ENCODE results near the gene UTP4.
"Not testable (repeated sequence)": the region's sequence is repeated elsewhere in the genome, so short reads cannot be mapped to it uniquely, and the experiment has no call there.

The UTP4 gene

DNA sequence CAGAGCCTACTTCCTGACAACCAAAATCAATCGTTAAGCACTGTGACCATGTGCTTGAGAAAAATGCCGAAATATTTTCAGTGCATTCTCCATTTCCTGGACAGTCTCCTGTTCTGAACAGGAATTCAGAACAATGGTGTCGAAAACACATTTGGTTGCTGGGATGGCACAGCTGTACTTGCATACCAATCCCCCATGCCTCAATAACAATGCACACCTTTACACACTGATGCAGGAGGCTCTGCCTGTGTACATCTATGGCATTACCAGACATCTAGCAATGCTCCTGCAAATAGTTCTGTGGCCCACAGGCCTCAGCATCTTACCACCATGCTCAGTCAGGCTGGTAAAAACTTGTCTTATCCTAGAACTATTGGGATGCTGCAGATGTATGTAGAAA, 6.2 kb upstream of the UTP4 start:
- in situ Hi-C loops (cut with HindIII; ENCODE audit: low sequenced_read_pairs) = no loop called here

DNA sequence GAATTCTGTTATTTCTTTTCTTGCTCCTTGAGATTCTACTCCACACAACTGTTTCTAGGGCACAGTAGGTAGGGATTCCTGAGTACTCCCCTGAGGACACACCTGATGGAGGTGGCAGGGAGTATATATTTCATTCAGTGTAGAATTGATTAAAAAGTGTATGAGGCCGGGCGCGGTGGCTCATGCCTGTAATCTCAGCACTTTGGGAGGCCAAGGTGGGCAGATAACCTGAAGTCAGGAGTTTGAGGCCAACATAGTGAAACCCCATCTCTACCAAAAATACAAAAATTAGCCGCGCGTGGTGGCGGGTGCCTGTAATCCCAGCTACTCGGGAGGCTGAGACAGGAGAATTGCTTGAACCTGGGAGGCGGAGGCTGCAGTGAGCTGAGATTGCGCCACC, 5.6 kb upstream of the UTP4 start:
- in situ Hi-C loops (cut with HindIII; ENCODE audit: low sequenced_read_pairs) = not testable (repeated sequence)

DNA sequence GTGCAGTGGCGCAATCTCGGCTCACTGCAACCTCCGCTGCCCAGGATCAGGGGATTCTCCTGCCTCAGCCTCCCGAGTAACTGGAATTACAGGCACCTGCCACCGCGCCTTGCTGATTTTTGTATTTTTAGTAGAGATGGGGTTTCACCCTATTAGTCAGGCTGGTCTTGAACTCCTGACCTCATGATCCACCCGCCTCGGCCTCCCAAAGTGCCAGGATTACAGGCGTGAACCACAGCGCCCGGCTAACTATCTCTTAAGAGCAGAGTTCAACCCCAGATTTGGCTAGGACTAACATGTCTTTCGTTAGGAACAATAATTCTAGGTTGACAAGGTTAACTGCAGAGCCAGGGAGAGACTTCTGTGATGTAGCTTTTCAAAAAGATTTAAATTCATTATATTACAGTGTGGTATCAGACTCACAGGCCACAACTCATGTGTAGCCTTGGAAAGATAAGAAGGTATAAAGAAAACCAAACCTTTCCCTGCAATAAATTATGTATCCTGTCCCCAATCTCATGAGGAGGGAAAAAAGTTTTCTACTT, 4.4 kb upstream of the UTP4 start:
- in situ Hi-C loops (cut with HindIII; ENCODE audit: low sequenced_read_pairs) = no loop called here

DNA sequence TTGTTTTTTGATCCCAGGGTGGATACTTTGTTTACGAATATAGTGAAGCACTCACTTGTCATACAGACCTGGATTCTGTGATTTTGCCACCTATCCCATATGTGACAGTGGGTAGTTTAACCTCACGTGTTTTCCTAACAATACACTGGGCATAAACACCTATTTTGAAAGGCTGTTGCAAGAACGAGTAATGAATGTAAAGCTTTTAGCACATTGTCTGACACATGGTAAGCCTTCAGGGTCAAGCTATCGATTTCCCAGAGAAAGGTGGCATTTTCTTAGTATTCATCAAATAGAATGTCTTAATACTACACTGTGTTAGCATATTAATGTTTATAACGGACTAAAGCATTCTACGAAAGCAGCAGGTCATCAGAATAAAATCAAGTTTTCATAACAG, 2.0 kb upstream of the UTP4 start:
- in situ Hi-C loops (cut with HindIII; ENCODE audit: low sequenced_read_pairs) = no loop called here

DNA sequence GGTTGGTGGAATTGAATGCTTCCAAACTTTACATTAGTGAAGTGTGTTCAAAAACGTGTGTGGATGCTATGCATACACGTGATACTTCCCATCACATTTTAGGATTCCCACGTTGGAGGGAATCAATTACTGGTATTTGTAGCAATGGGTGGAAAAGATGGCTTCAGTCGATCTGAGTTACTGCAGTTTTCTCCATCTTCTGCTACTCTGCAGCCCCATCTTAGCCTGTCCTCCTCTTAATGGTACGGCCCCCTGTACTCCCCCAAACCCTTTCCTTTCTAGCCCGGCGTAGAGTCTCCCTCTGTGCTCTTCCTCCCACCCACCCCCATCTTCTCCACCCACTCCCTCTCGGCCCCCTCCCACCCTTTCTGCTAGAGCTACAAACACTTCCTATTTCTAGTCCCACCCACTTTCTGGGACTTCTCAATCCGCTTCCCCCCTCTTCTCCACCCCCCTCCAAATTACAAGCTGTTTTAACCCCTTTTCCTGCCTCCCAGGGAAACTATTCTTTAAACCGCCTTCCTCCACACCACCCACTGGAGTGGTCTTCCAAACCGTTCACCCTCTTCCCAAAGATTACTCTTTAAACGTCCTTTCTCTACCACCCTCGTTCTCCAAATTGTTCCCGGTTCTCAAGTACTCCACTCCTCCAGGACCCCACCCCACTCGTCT, 1.1 kb upstream of the UTP4 start:
- in situ Hi-C loops (cut with HindIII; ENCODE audit: low sequenced_read_pairs) = no loop called here

DNA sequence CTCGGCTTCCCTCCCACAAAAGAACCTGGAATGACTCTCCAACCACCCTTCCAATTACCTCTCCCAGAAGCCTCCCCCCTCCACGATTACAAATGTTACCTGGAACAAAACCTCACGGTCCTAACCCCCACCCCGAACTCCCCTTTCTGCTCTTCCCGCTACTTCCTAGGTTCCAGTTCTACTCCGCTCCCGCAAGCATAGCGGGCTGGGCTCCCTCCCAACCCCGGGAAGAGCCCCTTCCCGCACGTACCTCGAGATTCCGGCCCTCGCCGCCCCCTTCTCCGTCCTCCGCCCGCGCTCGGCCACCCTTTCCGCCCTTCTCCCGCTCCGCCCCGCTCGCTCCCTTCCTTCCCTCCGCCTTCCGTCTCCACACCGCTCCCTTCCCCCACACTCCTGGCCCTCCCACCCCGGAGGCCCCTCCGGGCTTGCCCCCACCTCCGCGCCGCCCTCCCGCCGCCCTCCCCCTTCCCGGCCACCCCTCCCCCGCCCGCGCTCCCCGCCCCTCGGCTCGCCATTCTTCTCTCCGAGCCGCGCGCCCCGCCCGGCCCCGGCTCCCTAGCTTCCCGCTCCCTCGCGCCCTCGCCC, 518 bp upstream of the UTP4 start:
- in situ Hi-C loops (cut with HindIII; ENCODE audit: low sequenced_read_pairs) = no loop called here

DNA sequence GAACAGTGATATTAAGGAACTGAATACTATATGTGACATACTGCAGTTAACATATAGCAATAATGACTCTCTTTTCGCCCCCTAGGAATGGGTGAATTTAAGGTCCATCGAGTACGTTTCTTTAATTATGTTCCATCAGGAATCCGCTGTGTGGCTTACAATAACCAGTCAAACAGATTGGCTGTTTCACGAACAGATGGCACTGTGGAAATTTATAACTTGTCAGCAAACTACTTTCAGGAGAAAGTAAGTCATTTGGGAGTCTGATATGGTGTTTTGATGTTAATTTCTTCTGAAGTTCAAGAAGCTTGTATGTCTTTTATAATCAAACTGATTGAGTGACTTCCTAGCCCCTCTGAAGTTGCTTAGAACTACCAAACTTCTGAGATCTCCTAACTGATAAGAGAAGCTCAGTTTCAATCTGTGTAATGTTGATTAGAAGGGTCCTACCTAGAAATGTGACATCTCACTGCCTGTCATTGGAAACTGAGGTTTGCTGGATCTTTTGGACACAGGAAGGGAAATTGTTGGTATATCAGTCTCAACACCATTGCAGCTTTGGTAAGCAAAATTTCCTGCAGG, 1.0 kb downstream of the UTP4 start:
- in situ Hi-C loops (cut with HindIII; ENCODE audit: low sequenced_read_pairs) = no loop called here

DNA sequence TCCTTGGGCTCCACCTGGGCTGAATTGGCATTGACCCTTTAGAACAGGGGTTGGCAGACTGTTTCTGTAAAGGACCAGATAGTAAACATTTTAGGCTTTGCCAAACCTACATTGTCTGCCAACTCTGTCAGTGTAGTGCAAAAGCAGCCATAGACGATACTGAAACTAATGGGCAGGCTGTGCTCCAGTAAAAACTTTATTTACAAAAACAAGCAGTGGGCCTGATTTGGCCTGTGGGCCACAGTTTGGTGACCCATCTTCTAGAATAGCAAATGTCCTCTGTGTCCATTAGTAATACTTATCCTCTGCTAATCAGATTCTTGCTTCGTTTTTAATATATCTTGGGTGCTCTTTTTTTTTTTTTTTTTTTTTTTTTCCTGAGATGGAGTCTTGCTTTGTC, 6.2 kb downstream of the UTP4 start:
- in situ Hi-C loops (cut with HindIII; ENCODE audit: low sequenced_read_pairs) = no loop called here

DNA sequence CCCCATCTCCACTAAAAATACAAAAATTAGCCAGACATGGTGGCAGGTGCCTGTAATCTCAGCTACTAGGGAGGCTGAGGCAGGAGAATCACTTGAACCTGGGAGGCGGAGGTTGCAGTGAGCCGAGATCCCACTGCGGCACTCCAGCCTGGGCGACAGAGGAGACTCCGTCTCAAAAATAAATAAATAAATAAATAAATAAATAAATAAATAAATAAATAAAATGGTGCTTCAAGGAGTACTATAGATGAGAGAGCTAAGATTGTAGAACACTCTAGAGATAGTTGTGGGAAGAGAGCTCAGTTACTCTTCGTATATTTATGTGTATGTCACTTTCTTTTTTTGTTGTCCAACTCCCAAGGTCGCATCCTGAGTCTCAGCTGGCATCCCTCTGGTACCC, 7.0 kb downstream of the UTP4 start:
- in situ Hi-C loops (cut with HindIII; ENCODE audit: low sequenced_read_pairs) = not testable (repeated sequence)

DNA sequence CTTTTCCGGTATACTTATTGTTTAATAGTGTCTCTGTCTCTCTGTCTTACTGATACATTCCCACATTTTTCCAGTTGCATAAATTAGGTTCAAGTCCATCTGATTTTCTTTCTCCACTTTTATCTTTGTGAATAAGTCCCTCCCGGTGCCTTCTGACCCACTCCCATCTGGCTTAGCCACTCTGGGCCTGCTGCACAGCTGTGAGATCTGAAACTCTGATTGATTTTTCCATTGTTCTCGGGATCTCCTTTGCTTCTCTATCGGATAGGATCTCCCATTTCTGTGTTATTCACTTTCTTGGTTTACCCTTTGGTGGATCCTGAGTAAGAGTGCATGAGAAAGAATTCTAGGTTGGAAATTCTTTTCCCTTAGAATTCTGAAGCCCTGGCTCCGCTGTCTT, 8.6 kb downstream of the UTP4 start:
- in situ Hi-C loops (cut with HindIII; ENCODE audit: low sequenced_read_pairs) = no loop called here

DNA sequence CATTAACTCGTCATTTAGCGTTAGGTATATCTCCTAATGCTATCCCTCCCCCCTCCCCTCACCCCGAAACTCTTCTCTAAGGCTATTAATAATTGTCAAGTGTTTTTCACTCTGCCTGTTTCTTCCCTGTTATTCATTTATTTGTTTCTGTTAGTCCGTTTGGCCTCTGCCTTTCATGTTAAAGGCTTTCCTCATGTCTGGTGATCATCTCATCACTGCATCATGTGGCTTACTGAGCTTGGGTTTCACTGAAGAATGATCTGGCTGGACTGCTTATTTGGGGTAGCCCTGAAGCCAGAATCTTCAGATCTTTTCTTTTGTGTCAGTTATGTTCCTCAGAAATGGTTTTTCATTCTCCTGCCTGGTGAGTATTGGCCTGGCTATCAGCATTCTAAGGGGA, 9.5 kb downstream of the UTP4 start:
- in situ Hi-C loops (cut with HindIII; ENCODE audit: low sequenced_read_pairs) = no loop called here

DNA sequence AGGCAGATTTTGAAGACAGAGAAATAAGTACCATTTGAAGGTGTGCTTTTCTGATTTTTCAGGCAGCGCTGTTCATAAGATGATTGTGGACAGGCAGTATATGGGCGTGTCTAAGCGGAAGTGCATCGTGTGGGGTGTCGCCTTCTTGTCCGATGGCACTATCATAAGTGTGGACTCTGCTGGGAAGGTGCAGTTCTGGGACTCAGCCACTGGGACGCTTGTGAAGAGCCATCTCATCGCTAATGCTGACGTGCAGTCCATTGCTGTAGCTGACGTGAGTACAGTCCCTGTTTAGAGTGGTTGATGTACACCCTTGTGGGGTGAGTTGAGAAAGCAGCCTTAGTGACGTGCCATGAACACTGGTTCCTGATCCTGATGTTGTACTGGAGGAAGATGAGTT, 10.7 kb downstream of the UTP4 start:
- in situ Hi-C loops (cut with HindIII; ENCODE audit: low sequenced_read_pairs) = no loop called here

DNA sequence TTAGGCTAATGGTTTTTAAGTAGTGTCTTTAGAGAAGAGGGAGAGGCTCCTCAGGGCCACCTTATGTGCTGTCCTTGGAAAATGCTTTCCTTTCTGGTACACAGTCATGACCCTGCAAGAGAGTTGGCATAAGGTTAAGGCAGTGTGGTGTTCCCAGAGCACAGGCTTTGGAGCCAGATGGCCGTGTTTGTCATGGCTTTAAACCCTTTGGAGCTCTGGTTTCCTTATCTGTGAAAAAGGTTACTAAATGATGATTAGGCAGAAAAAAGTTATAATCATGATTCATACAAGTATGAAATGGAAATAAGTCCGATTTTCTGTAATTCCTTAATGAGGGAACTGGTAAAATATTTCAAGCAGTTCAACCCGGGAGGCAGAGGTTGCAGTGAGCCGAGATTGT, 13.2 kb downstream of the UTP4 start:
- in situ Hi-C loops (cut with HindIII; ENCODE audit: low sequenced_read_pairs) = no loop called here

DNA sequence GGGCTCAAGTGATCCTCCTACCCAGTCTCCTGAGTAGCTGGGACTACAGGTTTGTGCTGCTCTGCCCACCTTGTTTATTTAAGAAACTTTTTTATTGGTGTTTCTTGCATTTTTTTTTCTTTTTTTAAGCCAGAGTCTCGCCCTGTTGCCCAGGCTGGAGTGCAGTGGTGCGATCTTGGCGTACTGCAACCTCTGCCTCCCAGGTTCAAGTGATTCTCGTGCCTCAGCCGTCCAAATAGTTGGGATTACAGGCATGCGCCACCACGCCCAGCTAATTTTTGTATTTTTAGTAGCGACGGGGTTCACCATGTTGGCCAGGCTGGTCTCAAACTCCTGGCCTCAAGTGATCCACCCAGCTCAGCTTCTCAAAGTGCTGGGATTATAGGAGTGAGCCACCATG, 17.2 kb downstream of the UTP4 start:
- in situ Hi-C loops (cut with HindIII; ENCODE audit: low sequenced_read_pairs) = not testable (repeated sequence)

DNA sequence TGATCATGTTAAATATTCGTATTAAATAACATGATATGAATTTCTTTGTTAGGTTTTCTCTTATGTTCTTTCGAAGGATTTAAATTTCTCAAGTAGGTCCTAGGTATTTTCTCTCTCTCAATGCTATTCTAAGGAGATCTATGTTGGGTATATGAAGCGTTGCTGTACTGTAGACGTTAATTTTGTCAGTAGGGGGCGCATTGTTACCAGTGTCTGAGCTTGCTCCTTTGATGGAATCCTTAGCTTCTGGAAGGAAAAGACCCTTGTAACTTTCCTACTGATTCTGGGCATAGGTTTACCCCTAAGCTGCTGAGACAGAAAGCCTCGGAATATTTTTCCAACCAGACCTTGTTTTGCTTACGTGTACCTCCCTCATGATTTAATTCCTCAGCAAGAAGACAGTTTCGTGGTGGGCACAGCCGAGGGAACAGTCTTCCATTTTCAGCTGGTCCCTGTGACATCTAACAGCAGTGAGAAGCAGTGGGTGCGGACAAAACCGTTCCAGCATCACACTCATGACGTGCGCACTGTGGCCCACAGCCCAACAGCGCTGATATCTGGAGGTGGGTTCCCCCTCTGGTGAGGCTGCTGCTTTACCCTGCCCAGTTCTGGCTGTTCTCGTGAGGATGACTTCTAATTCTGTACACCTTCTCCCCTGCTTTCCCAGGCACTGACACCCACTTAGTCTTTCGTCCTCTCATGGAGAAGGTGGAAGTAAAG, 17.9 kb downstream of the UTP4 start:
- in situ Hi-C loops (cut with HindIII; ENCODE audit: low sequenced_read_pairs) = no loop called here

DNA sequence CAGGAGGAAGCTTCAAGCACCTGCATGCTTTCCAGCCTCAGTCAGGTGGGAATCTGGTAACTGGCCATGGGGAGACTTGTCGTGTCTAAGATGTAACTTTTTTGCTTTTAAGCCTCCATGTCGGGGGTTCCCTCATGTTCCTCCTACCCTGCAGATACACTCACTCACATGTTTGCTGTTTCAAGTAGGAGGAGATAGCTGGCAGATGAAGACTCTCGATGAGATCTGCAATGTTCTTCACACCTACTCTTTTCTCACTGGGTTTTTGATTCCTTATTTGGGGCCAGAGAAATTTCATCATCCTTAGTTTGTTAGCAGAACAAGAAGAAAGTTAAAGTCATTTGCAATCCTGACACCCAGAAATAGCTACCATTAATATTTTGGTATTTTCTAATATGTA, 24.7 kb downstream of the UTP4 start:
- in situ Hi-C loops (cut with HindIII; ENCODE audit: low sequenced_read_pairs) = no loop called here

DNA sequence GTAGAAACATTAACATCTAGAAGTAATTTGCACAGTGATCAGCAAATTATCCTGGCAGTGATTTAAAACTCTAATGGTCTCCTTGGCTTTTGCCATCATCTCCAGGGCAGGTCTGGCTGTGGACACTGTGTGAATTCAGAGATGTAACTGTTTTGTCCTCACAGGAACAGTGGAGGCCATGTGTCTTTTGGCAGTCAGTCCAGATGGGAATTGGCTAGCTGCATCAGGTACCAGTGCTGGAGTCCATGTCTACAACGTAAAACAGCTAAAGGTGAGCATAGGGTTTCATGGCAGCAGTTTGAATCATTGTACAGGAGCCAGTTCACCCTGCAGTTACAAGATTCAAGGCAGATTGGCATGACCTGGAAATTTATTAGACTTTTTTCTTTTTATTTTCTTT, 27.7 kb downstream of the UTP4 start:
- in situ Hi-C loops (cut with HindIII; ENCODE audit: low sequenced_read_pairs) = loop anchor here (10.0 kb wide), 1 partner anchor 145 kb away; no protein-coding TSS in a partner anchor

DNA sequence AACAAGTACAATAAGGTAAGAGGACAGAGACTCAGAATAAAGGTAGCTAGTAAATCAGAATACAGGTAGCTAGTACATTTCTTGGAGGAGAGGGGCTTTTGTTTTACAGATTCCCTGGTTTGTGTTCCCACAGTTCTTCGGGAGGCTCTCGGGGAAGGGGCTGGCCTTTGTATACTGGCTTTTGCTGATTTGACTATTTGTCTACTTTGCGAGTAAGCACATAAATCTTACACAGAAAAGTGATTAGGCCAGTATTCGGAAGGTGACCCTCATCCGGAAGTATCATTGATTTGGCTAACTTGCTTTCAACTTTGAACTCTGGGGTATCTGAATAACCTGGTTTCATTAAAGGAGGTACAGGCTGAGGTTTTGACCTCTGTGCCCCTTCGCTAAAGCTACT, 33.1 kb downstream of the UTP4 start:
- in situ Hi-C loops (cut with HindIII; ENCODE audit: low sequenced_read_pairs) = loop anchor here (10.0 kb wide), 1 partner anchor 139 kb away; no protein-coding TSS in a partner anchor

DNA sequence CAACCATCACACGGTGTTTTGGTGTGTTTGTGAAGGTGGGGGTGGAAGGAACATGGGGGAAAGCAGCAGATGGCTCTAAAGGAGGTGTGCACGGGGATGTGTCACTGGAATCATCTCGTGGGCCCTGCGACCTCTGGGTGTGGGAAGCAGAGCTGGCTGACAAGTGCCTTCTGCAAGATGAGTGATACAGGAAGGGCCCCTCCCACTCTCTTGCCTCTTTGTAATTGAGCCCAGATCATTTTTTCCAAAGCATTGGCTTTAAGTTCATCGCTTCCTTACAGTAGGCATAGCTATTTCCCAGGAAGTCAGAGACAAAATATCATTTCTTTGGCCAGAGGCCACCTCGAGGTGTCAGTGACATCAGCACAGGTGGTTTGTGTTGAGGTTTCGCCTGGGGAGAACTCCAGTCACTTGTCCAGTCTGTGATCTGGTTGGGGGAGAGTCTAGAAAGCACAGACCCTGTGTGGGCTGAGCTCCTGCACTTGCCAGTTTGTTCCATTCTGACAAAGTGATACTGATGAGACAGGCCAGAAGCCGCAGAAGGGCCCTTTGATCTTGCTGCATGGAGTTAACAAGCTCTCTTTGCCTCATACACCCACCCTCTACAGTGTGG, 33.9 kb downstream of the UTP4 start:
- in situ Hi-C loops (cut with HindIII; ENCODE audit: low sequenced_read_pairs) = loop anchor here (10.0 kb wide), 1 partner anchor 138 kb away; no protein-coding TSS in a partner anchor

DNA sequence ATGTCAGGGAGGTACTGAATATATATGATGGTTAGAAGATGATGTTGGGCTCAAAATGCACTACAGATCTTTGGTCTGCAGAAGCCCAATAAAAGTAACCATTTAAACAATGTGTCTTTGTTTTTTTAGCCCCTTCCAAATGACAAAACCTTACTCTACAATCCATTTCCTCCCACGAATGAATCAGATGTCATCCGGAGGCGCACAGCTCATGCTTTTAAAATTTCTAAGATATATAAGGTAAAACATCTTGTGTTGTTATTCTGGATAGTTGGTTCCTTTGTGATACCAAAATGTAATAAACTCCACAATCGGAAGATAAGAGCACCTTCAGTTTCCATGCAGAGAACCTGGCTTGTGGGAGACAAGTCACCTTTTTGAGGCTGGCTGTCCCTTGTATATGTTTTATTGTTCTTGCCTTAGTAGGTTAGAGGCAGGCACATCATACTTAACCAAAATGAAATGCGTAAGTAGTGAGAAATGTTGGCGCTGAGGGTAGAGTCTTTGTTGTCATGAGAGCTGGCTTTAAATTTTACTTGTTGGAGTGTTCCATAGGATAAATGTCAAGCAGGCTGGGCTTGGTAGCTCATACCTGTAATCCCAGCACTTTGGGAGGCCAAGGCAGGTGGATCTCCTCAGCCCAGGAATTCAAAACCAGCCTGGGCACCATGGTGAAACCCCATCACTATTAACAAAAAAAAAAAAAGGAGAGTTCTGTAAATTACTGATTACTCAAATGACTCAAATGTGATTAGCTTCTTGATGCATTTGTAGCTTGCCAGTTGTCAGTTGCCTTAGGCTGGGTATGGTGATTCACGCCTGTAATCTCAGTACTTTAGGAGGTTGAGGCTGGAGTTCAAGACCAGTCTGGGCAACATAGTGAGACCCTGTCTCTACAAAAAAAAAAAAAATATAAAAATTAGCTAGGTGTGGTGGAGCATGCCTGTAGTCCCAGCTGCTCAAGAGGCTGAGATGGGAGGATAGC, 34.8 kb downstream of the UTP4 start:
- in situ Hi-C loops (cut with HindIII; ENCODE audit: low sequenced_read_pairs) = loop anchor here (10.0 kb wide), 1 partner anchor 138 kb away; no protein-coding TSS in a partner anchor

Data from DLD1 (cell line).